Activated CD8-positive, alpha-beta T cell treated with anti-CD3 and anti-CD28 coated beads, Interleukin-2, amount 10 ng/mL, durations not matched to agents 7 days and 5 days (primary cell): Measurements from ENCODE around the gene GP2. TPM values are rescaled to one million over a fixed set of nuclear protein-coding genes. Genes with fewer than 3 reads are reported as not detected.

Experiments
- ATAC-seq: fragments of 150-1000 bp; cut with Tn5 transposase; one replicate; pipeline ENCODE4 v1.10.0; 2021; ENCODE audit warnings: moderate library complexity
- CTCF ChIA-PET: fragments of 350-600 bp; sonication (Branson Sonifier 250); formaldehyde crosslinking; loops from one replicate; lab custom pipeline; 2021; ENCODE audit warnings: antibody characterized with exemption; lab: Charles Lee
- POLR2A ChIA-PET: fragments of 350-600 bp; sonication (Branson Sonifier 250); formaldehyde crosslinking; loops from one replicate; lab custom pipeline; 2021; ENCODE audit warnings: antibody characterized with exemption; lab: Charles Lee
- DNase-seq: peaks from one replicate; pipeline ENCODE4 v3.0.0-alpha.2; 2020
- H3K27ac Mint-ChIP-seq: one replicate; pipeline ENCODE4 v1.8.0; 2021; ENCODE audit warnings: mild to moderate bottlenecking, mixed read lengths
- H3K27me3 Mint-ChIP-seq: one replicate; pipeline ENCODE4 v1.8.0; 2021; ENCODE audit warnings: low read depth, mixed read lengths
- H3K36me3 Mint-ChIP-seq: one replicate; pipeline ENCODE4 v1.8.0; 2021; ENCODE audit warnings: low read depth, mixed read lengths
- H3K4me1 Mint-ChIP-seq: one replicate; pipeline ENCODE4 v1.8.0; 2021; ENCODE audit warnings: low read depth, mixed read lengths
- H3K4me3 Mint-ChIP-seq: one replicate; pipeline ENCODE4 v1.8.0; 2021; ENCODE audit warnings: mild to moderate bottlenecking, mixed read lengths
- H3K9me3 Mint-ChIP-seq: one replicate; pipeline ENCODE4 v1.8.0; 2022; ENCODE audit warnings: mixed read lengths; ENCODE audit not compliant: insufficient read depth
- total RNA-seq, 2 experiments: library from RNA; stranded (reverse); gene quantifications; one replicate each; pipeline ENCODE4 v1.2.3, GENCODE V29; 2021

Gene GP2
- not detected for total RNA-seq

DNA sequence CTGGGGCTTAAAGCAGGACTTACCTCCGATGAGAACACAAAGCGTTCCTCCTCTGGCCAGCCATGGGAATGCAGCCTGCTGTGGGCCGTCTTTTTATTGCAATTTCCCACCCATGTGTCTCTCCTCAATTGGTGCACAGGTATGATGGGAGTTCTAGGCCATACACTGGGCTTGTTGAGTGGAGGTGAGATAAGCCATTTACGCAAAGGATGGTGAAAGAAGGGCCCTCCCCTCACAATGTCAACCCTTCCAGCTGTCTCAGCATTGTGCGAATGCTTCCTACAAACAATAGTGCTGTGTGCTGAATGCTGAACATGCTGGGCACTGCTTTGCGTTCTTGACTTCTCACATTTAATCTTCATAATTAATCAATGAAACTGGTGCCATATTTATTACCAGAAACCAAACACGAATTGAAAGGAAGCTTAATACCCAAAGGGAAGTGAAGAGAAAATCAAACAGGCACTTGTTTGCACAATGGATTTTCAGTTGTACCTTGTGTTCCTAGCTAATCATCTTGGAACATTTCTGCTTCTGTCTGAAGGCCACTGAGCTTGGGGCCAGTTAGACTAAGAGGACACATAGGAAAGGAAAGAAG, at the start of gene GP2:
GP2 (minus strand) TSS at position 70 of the 598 bp plus-strand sequence. CDS start 1,082 bp downstream, outside the sequence.
- DNase-seq (no peak), ATAC-seq (no peak)
- H3K4me3 Mint-ChIP-seq = no peak within 1 kb of the TSS
- H3K9me3 Mint-ChIP-seq = no peaks in the 10 kb centered on the region
- no peaks in the 10 kb centered on the region for H3K36me3 Mint-ChIP-seq
- ChIA-PET POLR2A (no interaction called here), CTCF (no interaction called here)
- no peaks in the 10 kb centered on the region for H3K27me3 Mint-ChIP-seq
- H3K27ac Mint-ChIP-seq = no peak within 1 kb of the TSS
- H3K4me1 Mint-ChIP-seq = no peaks in the 10 kb centered on the region

GRCh38 chr16:20372701-20373100, 45.4 kb upstream of the GP2 start:
- no peak for DNase-seq
- ATAC-seq = no peak
- no peaks in the 10 kb centered on the region for H3K9me3 Mint-ChIP-seq
- CTCF ChIA-PET = interaction anchor here (3.0 kb wide), 1 partner anchor 12 kb away, joined by 13 read pairs; no protein-coding TSS in a partner anchor
- H3K27me3 Mint-ChIP-seq = peaks cover 6% of the 10 kb centered on the region
- no peaks in the 10 kb centered on the region for H3K36me3 Mint-ChIP-seq
- no peak overlapping the region for H3K4me3 Mint-ChIP-seq
- no peaks in the 10 kb centered on the region for H3K4me1 Mint-ChIP-seq
- POLR2A ChIA-PET = no interaction called here
- no peak overlapping the region for H3K27ac Mint-ChIP-seq

DNA sequence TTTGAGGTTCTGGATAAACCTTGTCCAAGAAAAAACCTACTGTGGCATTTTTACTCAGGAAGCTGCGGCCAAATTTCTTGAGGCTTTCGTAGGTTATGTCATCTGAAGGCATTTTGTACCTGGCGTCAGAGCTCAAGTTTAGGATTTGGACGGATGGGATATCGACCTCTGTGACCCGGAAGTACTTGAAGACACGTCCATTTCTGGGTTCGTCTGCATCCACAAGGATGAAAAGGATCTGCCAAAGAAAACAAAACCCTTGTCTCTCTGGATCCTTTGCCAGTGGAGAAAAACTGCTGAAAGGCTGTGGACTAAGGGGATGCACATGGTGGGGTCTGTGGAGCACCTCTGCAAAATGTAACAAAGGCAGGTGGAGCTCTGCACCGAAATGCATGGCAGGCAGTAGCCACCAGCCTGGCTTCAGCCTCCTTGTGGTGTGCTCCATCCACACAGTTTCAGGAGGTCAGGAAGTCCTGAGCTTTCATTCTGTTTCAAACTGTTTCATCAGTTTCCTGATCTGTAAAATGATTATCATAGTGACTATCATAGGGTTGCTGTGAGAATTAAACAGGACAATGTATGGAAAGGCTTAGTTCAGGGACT, 42.2 kb upstream of the GP2 start:
- Mint-ChIP-seq H3K27me3 (peaks cover 6% of the 10 kb centered on the region), H3K27ac (no peak overlapping the region), H3K4me1 (no peaks in the 10 kb centered on the region), H3K4me3 (no peak overlapping the region), H3K9me3 (no peaks in the 10 kb centered on the region), H3K36me3 (no peaks in the 10 kb centered on the region)
- ChIA-PET POLR2A (no interaction called here), CTCF (no interaction called here)
- ATAC-seq (no peak), DNase-seq (no peak)

DNA sequence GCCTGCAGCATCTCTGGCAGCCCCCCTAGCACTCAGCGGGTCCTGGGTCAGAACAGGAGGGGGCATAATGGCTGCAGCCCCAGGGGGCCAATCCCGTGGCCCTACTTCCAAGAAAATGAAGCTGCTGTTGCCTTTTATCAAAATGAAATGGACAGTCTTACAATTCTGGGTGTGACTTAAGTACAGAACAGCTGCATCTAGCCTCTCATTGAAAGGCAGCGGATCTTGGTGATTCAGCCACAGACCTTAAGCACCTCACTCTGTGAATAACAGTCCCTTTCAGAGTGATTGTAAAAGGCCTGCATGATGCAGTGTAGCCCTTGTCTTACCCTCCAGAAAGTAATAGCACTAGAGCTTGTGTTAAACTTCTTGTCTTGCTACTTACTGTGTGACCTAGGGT, 36.7 kb upstream of the GP2 start:
- Mint-ChIP-seq H3K9me3 (no peaks in the 10 kb centered on the region), H3K27me3 (no peaks in the 10 kb centered on the region), H3K4me1 (no peaks in the 10 kb centered on the region), H3K4me3 (no peak overlapping the region), H3K36me3 (no peaks in the 10 kb centered on the region), H3K27ac (no peak overlapping the region)
- DNase-seq (no peak), ATAC-seq (no peak)
- POLR2A ChIA-PET = no interaction called here
- CTCF ChIA-PET = no interaction called here

DNA sequence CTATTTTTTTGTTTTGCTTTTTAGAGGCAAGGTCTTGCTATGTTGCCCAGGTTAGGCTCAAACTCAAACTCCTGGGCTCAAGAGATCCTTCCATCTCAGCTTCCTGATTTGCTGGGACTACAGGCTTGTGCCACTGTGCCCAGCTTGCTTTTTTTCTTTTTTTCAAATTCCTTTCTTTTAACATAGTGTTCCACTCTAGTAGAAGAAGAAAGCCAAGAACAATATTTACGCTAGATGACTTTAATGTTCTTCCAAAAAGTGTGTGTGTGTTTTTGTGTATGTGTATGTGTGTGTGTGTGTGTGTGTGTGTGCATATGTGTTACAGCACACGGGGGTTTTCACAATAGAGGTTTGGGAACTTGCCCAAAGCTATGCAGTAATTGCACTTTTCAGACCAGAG, 35.9 kb upstream of the GP2 start:
- H3K27me3 Mint-ChIP-seq = no peaks in the 10 kb centered on the region

DNA sequence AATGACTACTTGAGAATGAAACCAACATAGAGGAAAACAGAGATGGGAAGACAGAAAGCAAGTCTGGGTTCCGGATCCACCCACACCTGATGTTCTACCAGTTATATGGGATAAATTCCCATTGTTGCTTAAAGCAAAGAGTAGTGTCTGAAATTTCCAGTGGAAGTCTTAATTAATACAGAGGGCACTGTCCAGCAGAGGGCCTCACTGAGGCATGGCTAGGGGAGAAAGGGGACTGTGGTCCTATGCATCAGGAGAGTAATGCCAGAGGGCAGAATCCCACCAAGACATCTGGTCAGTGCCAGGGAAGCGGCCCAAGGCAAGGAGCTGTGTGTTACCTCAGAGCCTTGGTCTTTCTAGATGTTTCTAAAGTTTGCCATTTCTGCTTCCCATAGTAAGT, 32.7 kb upstream of the GP2 start:
- Mint-ChIP-seq H3K36me3 (no peaks in the 10 kb centered on the region), H3K4me3 (no peak overlapping the region), H3K4me1 (no peaks in the 10 kb centered on the region), H3K27ac (no peak overlapping the region), H3K9me3 (no peaks in the 10 kb centered on the region), H3K27me3 (no peaks in the 10 kb centered on the region)
- ATAC-seq (no peak), DNase-seq (no peak)
- ChIA-PET CTCF (no interaction called here), POLR2A (no interaction called here)

More for the DNA sequence above, 35.9 kb upstream of the GP2 start:
- Mint-ChIP-seq H3K36me3 (no peaks in the 10 kb centered on the region), H3K4me1 (no peaks in the 10 kb centered on the region), H3K9me3 (no peaks in the 10 kb centered on the region), H3K27ac (no peak overlapping the region), H3K4me3 (no peak overlapping the region)
- DNase-seq = no peak
- POLR2A ChIA-PET = no interaction called here
- no peak for ATAC-seq
- CTCF ChIA-PET = no interaction called here

DNA sequence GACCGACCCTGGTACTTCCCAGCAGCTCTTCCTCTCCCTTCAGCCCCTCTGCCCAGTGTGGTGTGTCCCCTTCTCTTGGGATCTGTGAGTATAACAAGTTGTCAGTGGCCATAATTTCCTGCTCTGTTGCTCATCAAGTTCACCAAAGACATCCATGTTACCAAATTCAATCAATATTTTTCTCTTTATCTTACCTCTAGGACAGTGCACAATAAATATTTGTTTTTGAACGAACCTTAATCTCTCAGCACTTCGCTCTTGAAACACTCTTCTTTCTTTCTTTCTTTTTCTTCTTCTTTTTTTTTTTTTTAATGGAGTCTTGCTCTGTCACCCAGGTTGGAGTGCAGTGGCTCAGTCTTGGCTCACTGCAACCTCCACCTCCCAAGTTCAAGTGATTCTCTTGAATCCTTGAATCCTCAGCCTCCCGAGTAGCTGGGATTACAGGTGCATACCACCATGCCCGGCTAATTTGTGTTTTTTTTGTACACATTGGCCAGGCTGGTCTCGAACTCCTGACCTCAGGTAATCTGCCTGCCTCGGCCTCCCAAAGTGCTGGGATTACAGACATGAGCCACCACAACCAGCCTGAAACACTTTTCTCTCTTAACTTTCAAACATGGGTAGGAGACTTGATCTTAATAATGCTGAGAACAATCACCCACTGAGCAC, 27.9 kb upstream of the GP2 start:
- DNase-seq (no peak), ATAC-seq (no peak)
- POLR2A ChIA-PET = no interaction called here
- Mint-ChIP-seq H3K27me3 (no peaks in the 10 kb centered on the region), H3K4me3 (no peak overlapping the region), H3K9me3 (no peaks in the 10 kb centered on the region), H3K27ac (no peak overlapping the region), H3K36me3 (no peaks in the 10 kb centered on the region), H3K4me1 (no peaks in the 10 kb centered on the region)
- CTCF ChIA-PET = no interaction called here

- Mint-ChIP-seq H3K27ac (no peak overlapping the region), H3K36me3 (no peaks in the 10 kb centered on the region), H3K9me3 (no peaks in the 10 kb centered on the region), H3K4me1 (no peaks in the 10 kb centered on the region), H3K4me3 (no peak overlapping the region), H3K27me3 (no peaks in the 10 kb centered on the region)
- DNase-seq (no peak), ATAC-seq (no peak)
- CTCF ChIA-PET = no interaction called here
- POLR2A ChIA-PET = no interaction called here
Measured at GRCh38 chr16:20353379-20353778, 26.1 kb upstream of the GP2 start.

DNA sequence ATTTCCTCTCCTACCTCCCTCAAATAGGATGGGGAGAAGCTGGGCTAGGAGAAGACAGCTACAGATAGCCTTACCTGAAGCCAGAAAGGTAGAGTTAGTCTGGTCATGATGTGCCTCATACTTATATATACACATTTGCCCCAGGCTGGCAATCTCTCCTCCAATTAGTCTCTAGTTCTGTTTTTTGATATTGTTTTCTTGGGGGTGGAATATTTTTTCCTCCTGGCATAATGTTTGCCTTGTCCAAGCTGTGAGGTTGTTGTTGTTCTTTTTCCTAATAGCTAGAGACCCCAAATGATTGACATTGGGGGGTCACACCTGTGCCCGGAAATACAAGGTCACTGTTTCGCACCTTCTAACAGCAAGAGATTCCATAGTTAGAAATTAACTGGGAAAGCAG, 25.3 kb upstream of the GP2 start, which contains the start of gene UMOD:
UMOD (minus strand) TSS at position 101 of the 400 bp plus-strand sequence. CDS start 1,978 bp downstream, outside the sequence.
- Mint-ChIP-seq H3K27ac (no peak within 1 kb of the TSS), H3K36me3 (no peaks in the 10 kb centered on the region), H3K4me1 (no peaks in the 10 kb centered on the region), H3K27me3 (no peaks in the 10 kb centered on the region), H3K9me3 (no peaks in the 10 kb centered on the region), H3K4me3 (no peak within 1 kb of the TSS)
- DNase-seq (no peak), ATAC-seq (no peak)
- POLR2A ChIA-PET = no interaction called here
- CTCF ChIA-PET = no interaction called here

DNA sequence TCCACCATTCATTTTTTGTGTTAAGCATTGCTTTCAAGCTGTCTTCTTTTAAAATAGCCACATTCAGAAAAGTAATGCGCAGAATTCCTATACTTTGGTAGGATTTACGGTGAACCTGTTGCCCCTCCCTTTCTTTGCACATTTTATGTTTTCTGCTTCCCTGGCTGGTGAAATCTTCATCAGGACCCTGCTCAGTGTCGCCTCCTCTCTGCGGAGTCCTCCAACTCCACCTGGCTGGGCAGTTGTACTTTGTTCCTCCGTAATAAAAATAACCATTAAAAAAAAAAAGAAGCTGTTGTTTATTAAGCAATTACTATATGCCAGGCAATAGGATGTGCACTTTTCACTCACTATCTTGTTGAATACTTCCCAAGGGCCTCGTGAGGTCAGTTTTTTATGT, 22.3 kb upstream of the GP2 start:
- Mint-ChIP-seq H3K36me3 (no peaks in the 10 kb centered on the region), H3K27me3 (no peaks in the 10 kb centered on the region), H3K9me3 (no peaks in the 10 kb centered on the region), H3K4me1 (no peaks in the 10 kb centered on the region), H3K27ac (no peak overlapping the region), H3K4me3 (no peak overlapping the region)
- no peak for ATAC-seq
- DNase-seq = no peak
- ChIA-PET POLR2A (no interaction called here), CTCF (no interaction called here)

- Mint-ChIP-seq H3K4me3 (no peak overlapping the region), H3K36me3 (no peaks in the 10 kb centered on the region), H3K27me3 (no peaks in the 10 kb centered on the region), H3K9me3 (no peaks in the 10 kb centered on the region), H3K27ac (no peak overlapping the region), H3K4me1 (no peaks in the 10 kb centered on the region)
- ChIA-PET CTCF (no interaction called here), POLR2A (no interaction called here)
- ATAC-seq (no peak), DNase-seq (no peak)
Measured at GRCh38 chr16:20348365-20349185, 21.3 kb upstream of the GP2 start.
